ENCODE data around the gene PPIA. TPM values are rescaled to one million over a fixed set of nuclear protein-coding genes. Genes with fewer than 3 reads are reported as not detected.

PPIA gene
- total RNA-seq, 4 donors from 2014 or later = 474 to 1,393 (median 544) TPM

DNA sequence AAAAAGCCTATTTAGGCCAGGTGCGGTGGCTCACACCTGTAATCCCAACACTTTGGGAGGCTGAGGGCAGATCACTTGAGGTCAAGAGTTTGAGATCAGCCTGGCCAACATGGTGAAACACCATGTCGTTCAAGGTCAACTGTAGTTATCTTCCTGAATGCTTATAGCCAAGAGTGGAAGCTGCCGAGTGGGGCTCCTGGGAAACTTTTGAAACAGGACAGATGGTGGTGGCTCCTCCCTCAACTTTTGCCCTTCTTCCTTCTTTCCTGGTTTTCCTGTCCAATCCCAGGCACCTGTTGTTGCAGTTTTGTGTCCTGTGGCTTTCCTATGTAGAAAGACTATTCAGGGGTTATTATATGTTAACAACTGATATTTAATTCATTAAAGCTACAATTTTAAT, 8.7 kb upstream of the PPIA start:
- intact Hi-C loops (cut with DNase I; ENCODE audit: low total_unique reads) = no loop called here
- Histone ChIP-seq H3K9me3 (no peaks in the 10 kb centered on the region), H3K4me1 (no peaks in the 10 kb centered on the region), H3K36me3 (no peaks in the 10 kb centered on the region), H3K27ac (no peak overlapping the region), H3K4me3 (no peak overlapping the region), H3K27me3 (no peaks in the 10 kb centered on the region)
- no peak for DNase-seq
- TF ChIP-seq, protein P1, sequence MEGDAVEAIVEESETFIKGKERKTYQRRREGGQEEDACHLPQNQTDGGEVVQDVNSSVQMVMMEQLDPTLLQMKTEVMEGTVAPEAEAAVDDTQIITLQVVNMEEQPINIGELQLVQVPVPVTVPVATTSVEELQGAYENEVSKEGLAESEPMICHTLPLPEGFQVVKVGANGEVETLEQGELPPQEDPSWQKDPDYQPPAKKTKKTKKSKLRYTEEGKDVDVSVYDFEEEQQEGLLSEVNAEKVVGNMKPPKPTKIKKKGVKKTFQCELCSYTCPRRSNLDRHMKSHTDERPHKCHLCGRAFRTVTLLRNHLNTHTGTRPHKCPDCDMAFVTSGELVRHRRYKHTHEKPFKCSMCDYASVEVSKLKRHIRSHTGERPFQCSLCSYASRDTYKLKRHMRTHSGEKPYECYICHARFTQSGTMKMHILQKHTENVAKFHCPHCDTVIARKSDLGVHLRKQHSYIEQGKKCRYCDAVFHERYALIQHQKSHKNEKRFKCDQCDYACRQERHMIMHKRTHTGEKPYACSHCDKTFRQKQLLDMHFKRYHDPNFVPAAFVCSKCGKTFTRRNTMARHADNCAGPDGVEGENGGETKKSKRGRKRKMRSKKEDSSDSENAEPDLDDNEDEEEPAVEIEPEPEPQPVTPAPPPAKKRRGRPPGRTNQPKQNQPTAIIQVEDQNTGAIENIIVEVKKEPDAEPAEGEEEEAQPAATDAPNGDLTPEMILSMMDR (IDR thresholded peaks at IDR 0.05) = no peak
- no peak for TF ChIP-seq POLR2A (IDR thresholded peaks at IDR 0.05)

DNA sequence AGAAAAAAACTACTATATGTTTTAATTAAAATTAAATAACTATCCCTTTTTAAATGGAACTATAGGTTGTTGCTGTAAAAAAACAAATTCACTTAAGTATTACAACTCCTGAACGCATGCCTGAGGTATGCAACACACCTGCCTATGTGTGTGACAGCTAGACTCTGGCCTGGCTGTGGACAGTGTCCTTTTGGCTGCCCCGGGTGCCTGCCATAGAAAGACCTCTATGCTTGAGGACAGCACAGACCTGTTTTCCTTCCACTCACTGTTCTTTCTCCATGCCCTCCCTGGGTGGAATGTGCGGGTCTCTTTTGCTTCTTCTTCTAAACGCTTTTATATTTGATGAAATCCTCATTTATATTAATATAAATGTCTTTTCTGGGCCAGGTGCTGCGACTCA, 6.5 kb upstream of the PPIA start:
- H3K27me3 ChIP-seq = no peaks in the 10 kb centered on the region
- no peaks in the 10 kb centered on the region for H3K9me3 ChIP-seq
- DNase-seq = no peak
- no peaks in the 10 kb centered on the region for H3K4me1 ChIP-seq
- no peak for TF ChIP-seq POLR2A (IDR thresholded peaks at IDR 0.05)
- TF ChIP-seq, protein P1 (IDR thresholded peaks at IDR 0.05) = no peak
- intact Hi-C loops (cut with DNase I; ENCODE audit: low total_unique reads) = no loop called here
- no peak overlapping the region for H3K27ac ChIP-seq
- H3K36me3 ChIP-seq = no peaks in the 10 kb centered on the region
- no peak overlapping the region for H3K4me3 ChIP-seq

DNA sequence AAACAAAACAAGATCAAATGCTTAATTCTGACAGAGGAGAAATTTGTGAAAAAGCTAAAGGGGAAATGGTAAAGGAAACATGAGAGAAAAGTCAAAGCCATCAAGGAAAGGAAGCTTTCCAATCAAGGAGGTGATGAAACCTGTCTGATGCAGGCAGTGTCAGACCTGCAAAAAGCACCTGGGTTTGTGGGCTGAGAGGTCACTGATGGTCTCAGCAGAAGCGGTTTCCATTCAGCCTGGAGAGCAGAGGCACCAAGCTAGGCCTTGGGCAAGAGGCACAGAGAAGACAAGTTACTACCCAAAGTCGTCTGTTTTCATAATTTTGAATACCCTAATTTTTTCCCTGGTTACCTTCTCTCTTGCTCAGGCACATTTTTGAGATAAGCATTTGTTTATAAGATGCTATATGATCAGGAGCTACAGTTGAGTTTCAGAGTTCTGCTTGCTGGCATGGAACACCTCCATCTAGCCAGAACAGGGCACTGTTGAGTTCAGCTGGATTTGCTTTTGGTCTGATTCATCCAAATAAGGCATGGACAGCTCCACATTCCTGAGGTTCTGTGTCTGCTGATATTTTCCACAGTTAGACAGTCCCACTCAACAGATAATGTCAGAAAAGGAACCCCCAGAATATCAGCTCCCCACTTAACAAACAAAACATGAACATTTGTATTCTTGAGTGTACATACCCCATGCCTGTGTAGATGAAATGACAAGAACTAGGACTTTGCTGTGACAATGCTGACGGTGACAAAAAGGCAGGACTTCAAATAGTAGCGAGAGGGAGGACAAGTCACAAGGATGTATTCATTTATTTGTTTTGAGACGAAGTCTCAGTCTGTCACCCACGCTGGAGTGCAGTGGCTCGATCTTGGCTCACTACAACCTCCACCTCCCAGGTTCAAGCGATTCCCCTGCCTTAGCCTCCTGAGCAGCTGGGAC, 4.9 kb upstream of the PPIA start:
- TF ChIP-seq POLR2A (IDR thresholded peaks at IDR 0.05) = no peak
- TF ChIP-seq, protein P1 (IDR thresholded peaks at IDR 0.05) = no peak
- Histone ChIP-seq H3K27me3 (no peaks in the 10 kb centered on the region), H3K27ac (peak overlapping the region in 1 of 2 donors; percentile 7), H3K4me1 (no peaks in the 10 kb centered on the region), H3K4me3 (no peak overlapping the region), H3K9me3 (no peaks in the 10 kb centered on the region), H3K36me3 (no peaks in the 10 kb centered on the region)
- intact Hi-C loops (cut with DNase I; ENCODE audit: low total_unique reads) = no loop called here
- DNase-seq = no peak

DNA sequence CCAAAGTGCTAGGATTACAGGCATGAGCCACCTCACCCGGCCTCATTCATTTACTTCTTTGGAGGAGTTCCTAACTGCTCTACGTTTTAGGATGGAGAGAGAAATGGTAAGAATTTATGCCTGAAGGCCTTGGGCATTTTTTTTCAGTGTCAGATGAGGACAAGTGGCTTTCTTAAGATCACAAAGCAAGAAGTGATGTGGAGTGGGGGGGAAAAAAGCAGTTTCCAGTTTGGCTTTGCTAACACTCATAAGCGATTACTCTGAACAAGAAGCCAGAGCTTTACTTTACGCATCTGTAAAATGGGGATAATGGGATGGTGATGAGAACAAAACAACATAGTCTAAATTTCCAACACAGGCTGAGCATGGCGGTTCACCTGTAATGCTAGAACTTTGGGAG, 2.6 kb upstream of the PPIA start:
- TF ChIP-seq POLR2A (IDR thresholded peaks at IDR 0.05) = no peak
- TF ChIP-seq, protein P1 (IDR thresholded peaks at IDR 0.05) = no peak

DNA sequence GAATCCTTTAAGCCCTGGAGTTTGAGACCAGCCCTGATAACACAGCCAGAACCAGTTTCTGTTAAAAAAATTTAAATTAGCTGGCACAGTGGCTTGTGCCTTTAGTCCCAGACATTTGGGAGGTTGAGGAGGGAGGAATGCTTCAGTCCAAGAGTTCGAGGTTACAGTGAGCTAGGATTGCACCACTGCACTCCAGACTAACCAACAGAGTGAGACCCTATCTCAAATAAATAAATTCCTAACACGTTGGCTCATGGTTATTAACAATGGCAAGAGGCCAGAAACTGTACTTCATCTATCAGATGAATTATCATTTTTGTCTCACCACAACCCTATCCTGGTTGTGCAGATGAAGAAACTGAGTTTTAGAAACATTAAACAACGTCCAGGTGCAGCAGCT, 2.1 kb upstream of the PPIA start:
- H3K27ac ChIP-seq = no peak overlapping the region
- no peaks in the 10 kb centered on the region for H3K4me1 ChIP-seq
- no peak overlapping the region for H3K4me3 ChIP-seq
- no peak for DNase-seq
- TF ChIP-seq, protein P1 (IDR thresholded peaks at IDR 0.05) = no peak
- TF ChIP-seq POLR2A (IDR thresholded peaks at IDR 0.05) = no peak
- no peaks in the 10 kb centered on the region for H3K36me3 ChIP-seq
- intact Hi-C loops (cut with DNase I; ENCODE audit: low total_unique reads) = no loop called here
- H3K9me3 ChIP-seq = no peaks in the 10 kb centered on the region
- no peaks in the 10 kb centered on the region for H3K27me3 ChIP-seq

More for the DNA sequence above, 2.6 kb upstream of the PPIA start:
- Histone ChIP-seq H3K4me1 (no peaks in the 10 kb centered on the region), H3K36me3 (no peaks in the 10 kb centered on the region), H3K9me3 (no peaks in the 10 kb centered on the region), H3K27me3 (no peaks in the 10 kb centered on the region), H3K4me3 (no peak overlapping the region), H3K27ac (no peak overlapping the region)
- no peak for DNase-seq
- intact Hi-C loops (cut with DNase I; ENCODE audit: low total_unique reads) = no loop called here

Measured in uterus (tissue), 4 donors.